ENCODE measurements around the gene ANKRD49.

Gene ANKRD49, protein sequence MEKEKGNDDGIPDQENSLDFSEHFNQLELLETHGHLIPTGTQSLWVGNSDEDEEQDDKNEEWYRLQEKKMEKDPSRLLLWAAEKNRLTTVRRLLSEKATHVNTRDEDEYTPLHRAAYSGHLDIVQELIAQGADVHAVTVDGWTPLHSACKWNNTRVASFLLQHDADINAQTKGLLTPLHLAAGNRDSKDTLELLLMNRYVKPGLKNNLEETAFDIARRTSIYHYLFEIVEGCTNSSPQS
- total RNA-seq: 29.2 to 49.3 (median 46.9) reads per million in 3 donors

GRCh38 chr11:94493281-94494125, at the start of gene ANKRD49, which contains the start of gene MRE11:
TSS of gene ANKRD49 (plus strand) at chr11:94493984. CDS start at chr11:94496694, 2,710 bp downstream.
TSS of gene MRE11 (minus strand) at chr11:94493844. CDS start at chr11:94492801, 1,043 bp downstream.
- Histone ChIP-seq H3K4me1 (ENCODE audit: control insufficient read depth, insufficient read depth, low read length, poor library complexity, severe bottlenecking) (peaks cover 6% of the 10 kb centered on the region), H3K9me3 (ENCODE audit: control insufficient read depth, low read length) (no peaks in the 10 kb centered on the region), H3K36me3 (ENCODE audit: control insufficient read depth, insufficient read depth, low read length) (peaks cover 14% of the 10 kb centered on the region), H3K27ac (ENCODE audit: insufficient read depth, low read length, poor library complexity, severe bottlenecking) (peak within 1 kb of the TSS; percentile 88), H3K4me3 (ENCODE audit: insufficient read depth, low read depth, low read length, poor library complexity, severe bottlenecking) (peak within 1 kb of the TSS; percentile 82), H3K27me3 (replicated peaks; ENCODE audit: control insufficient read depth, insufficient read depth, low read length, poor library complexity, severe bottlenecking) (no peaks in the 10 kb centered on the region)
- peak; percentile 93 to 97 (median 96) for DNase-seq

DNA sequence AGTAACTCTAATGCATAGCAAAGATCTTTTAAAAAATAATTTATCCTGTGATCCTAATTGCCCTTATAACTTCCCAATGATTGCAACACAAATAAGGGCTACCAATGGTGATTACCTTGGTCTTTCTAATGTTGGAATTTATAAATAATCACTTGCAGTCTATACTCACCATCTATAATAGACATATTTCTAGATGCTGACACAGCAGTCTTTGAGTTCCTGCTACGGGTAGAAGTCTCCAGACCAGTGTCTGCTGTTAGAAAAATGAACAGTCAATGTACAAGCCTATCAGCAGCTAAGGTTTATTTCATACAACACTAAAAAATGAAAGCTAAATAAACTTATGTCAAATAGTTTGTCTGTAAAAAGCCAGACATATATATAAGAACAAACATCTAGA, 48.1 kb upstream of the ANKRD49 start:
- Histone ChIP-seq H3K4me3 (ENCODE audit: insufficient read depth, low read depth, low read length, poor library complexity, severe bottlenecking) (no peak overlapping the region), H3K36me3 (ENCODE audit: control insufficient read depth, insufficient read depth, low read length) (peaks cover 25% of the 10 kb centered on the region), H3K27me3 (replicated peaks; ENCODE audit: control insufficient read depth, insufficient read depth, low read length, poor library complexity, severe bottlenecking) (no peaks in the 10 kb centered on the region), H3K27ac (ENCODE audit: insufficient read depth, low read length, poor library complexity, severe bottlenecking) (no peak overlapping the region), H3K4me1 (ENCODE audit: control insufficient read depth, insufficient read depth, low read length, poor library complexity, severe bottlenecking) (no peaks in the 10 kb centered on the region), H3K9me3 (ENCODE audit: control insufficient read depth, low read length) (no peaks in the 10 kb centered on the region)
- no peak for DNase-seq

GRCh38 chr11:94447149-94447548, 46.6 kb upstream of the ANKRD49 start:
- H3K4me3 ChIP-seq (ENCODE audit: insufficient read depth, low read depth, low read length, poor library complexity, severe bottlenecking): no peak overlapping the region
- no peak overlapping the region for H3K27ac ChIP-seq (ENCODE audit: insufficient read depth, low read length, poor library complexity, severe bottlenecking)
- peaks cover 25% of the 10 kb centered on the region for H3K36me3 ChIP-seq (ENCODE audit: control insufficient read depth, insufficient read depth, low read length)
- H3K27me3 ChIP-seq (replicated peaks; ENCODE audit: control insufficient read depth, insufficient read depth, low read length, poor library complexity, severe bottlenecking): no peaks in the 10 kb centered on the region
- H3K4me1 ChIP-seq (ENCODE audit: control insufficient read depth, insufficient read depth, low read length, poor library complexity, severe bottlenecking): no peaks in the 10 kb centered on the region
- DNase-seq: no peak
- H3K9me3 ChIP-seq (ENCODE audit: control insufficient read depth, low read length): no peaks in the 10 kb centered on the region

GRCh38 chr11:94449029-94449428, 44.8 kb upstream of the ANKRD49 start:
- Histone ChIP-seq H3K4me1 (ENCODE audit: control insufficient read depth, insufficient read depth, low read length, poor library complexity, severe bottlenecking) (no peaks in the 10 kb centered on the region), H3K36me3 (ENCODE audit: control insufficient read depth, insufficient read depth, low read length) (peaks cover 14% of the 10 kb centered on the region), H3K4me3 (ENCODE audit: insufficient read depth, low read depth, low read length, poor library complexity, severe bottlenecking) (no peak overlapping the region), H3K27me3 (replicated peaks; ENCODE audit: control insufficient read depth, insufficient read depth, low read length, poor library complexity, severe bottlenecking) (no peaks in the 10 kb centered on the region), H3K9me3 (ENCODE audit: control insufficient read depth, low read length) (no peaks in the 10 kb centered on the region), H3K27ac (ENCODE audit: insufficient read depth, low read length, poor library complexity, severe bottlenecking) (no peak overlapping the region)
- DNase-seq: no peak

DNA sequence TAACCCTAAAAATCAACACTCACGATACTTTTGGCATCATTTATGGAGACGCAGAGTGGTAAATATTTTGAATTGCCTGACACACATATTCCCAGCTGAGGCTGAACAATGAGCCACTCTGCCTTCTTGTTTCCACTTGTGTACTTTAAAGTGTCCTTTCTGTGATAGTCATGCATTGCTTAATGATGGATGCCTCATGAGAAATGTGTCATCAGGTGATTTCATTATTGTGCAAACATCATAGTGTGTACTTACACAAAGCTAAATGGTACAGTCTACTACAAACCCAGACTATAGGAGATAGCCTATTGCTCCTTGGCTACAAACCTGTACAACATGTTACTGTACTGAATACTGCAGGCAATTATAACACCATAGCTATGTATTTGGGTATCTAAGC, 44.3 kb upstream of the ANKRD49 start:
- Histone ChIP-seq H3K27me3 (replicated peaks; ENCODE audit: control insufficient read depth, insufficient read depth, low read length, poor library complexity, severe bottlenecking) (no peaks in the 10 kb centered on the region), H3K4me1 (ENCODE audit: control insufficient read depth, insufficient read depth, low read length, poor library complexity, severe bottlenecking) (no peaks in the 10 kb centered on the region), H3K36me3 (ENCODE audit: control insufficient read depth, insufficient read depth, low read length) (peaks cover 9% of the 10 kb centered on the region), H3K27ac (ENCODE audit: insufficient read depth, low read length, poor library complexity, severe bottlenecking) (no peak overlapping the region), H3K4me3 (ENCODE audit: insufficient read depth, low read depth, low read length, poor library complexity, severe bottlenecking) (no peak overlapping the region), H3K9me3 (ENCODE audit: control insufficient read depth, low read length) (no peaks in the 10 kb centered on the region)
- no peak for DNase-seq

GRCh38 chr11:94450048-94450447, 43.7 kb upstream of the ANKRD49 start:
- peaks cover 8% of the 10 kb centered on the region for H3K36me3 ChIP-seq (ENCODE audit: control insufficient read depth, insufficient read depth, low read length)
- no peaks in the 10 kb centered on the region for H3K27me3 ChIP-seq (replicated peaks; ENCODE audit: control insufficient read depth, insufficient read depth, low read length, poor library complexity, severe bottlenecking)
- H3K4me3 ChIP-seq (ENCODE audit: insufficient read depth, low read depth, low read length, poor library complexity, severe bottlenecking): no peak overlapping the region
- no peak for DNase-seq
- no peak overlapping the region for H3K27ac ChIP-seq (ENCODE audit: insufficient read depth, low read length, poor library complexity, severe bottlenecking)
- no peaks in the 10 kb centered on the region for H3K9me3 ChIP-seq (ENCODE audit: control insufficient read depth, low read length)
- H3K4me1 ChIP-seq (ENCODE audit: control insufficient read depth, insufficient read depth, low read length, poor library complexity, severe bottlenecking): no peaks in the 10 kb centered on the region

DNA sequence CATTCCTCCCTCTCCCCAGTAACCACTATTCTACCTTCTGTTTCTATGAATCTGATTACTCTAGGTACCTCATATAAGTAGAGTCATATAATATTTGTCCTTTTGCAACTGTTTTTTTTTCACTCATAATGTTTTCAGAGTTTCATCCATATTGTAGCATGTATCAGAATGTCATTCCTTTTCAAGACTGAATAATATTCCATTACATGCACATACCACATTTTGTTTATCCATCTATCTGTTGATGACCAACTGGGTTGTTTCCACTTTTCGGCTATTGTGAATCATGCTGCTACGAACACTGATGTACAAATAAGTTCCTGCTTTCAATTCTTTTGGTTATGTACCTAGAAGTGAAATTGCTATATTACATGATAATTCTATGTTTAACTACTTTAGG, 40.8 kb upstream of the ANKRD49 start:
- Histone ChIP-seq H3K4me3 (ENCODE audit: insufficient read depth, low read depth, low read length, poor library complexity, severe bottlenecking) (no peak overlapping the region), H3K27me3 (replicated peaks; ENCODE audit: control insufficient read depth, insufficient read depth, low read length, poor library complexity, severe bottlenecking) (no peaks in the 10 kb centered on the region), H3K9me3 (ENCODE audit: control insufficient read depth, low read length) (no peaks in the 10 kb centered on the region), H3K36me3 (ENCODE audit: control insufficient read depth, insufficient read depth, low read length) (peaks cover 4% of the 10 kb centered on the region), H3K27ac (ENCODE audit: insufficient read depth, low read length, poor library complexity, severe bottlenecking) (no peak overlapping the region), H3K4me1 (ENCODE audit: control insufficient read depth, insufficient read depth, low read length, poor library complexity, severe bottlenecking) (no peaks in the 10 kb centered on the region)
- DNase-seq: no peak

- H3K27ac ChIP-seq (ENCODE audit: insufficient read depth, low read length, poor library complexity, severe bottlenecking): no peak overlapping the region
- H3K4me1 ChIP-seq (ENCODE audit: control insufficient read depth, insufficient read depth, low read length, poor library complexity, severe bottlenecking): no peaks in the 10 kb centered on the region
- no peaks in the 10 kb centered on the region for H3K27me3 ChIP-seq (replicated peaks; ENCODE audit: control insufficient read depth, insufficient read depth, low read length, poor library complexity, severe bottlenecking)
- H3K9me3 ChIP-seq (ENCODE audit: control insufficient read depth, low read length): no peaks in the 10 kb centered on the region
- no peak for DNase-seq
- no peaks in the 10 kb centered on the region for H3K36me3 ChIP-seq (ENCODE audit: control insufficient read depth, insufficient read depth, low read length)
- no peak overlapping the region for H3K4me3 ChIP-seq (ENCODE audit: insufficient read depth, low read depth, low read length, poor library complexity, severe bottlenecking)
These were observed 39.5 kb upstream of the ANKRD49 start for GRCh38 chr11:94454301-94454700.

- Histone ChIP-seq H3K36me3 (ENCODE audit: control insufficient read depth, insufficient read depth, low read length) (peaks cover 9% of the 10 kb centered on the region), H3K4me1 (ENCODE audit: control insufficient read depth, insufficient read depth, low read length, poor library complexity, severe bottlenecking) (no peaks in the 10 kb centered on the region), H3K4me3 (ENCODE audit: insufficient read depth, low read depth, low read length, poor library complexity, severe bottlenecking) (no peak overlapping the region), H3K27me3 (replicated peaks; ENCODE audit: control insufficient read depth, insufficient read depth, low read length, poor library complexity, severe bottlenecking) (no peaks in the 10 kb centered on the region), H3K9me3 (ENCODE audit: control insufficient read depth, low read length) (no peaks in the 10 kb centered on the region), H3K27ac (ENCODE audit: insufficient read depth, low read length, poor library complexity, severe bottlenecking) (no peak overlapping the region)
- DNase-seq: no peak
These were observed 37.9 kb upstream of the ANKRD49 start for GRCh38 chr11:94455861-94456260.
